HG03139 (cell line): ENCODE results near the gene ARSJ.

ENCODE experiments used
- ATAC-seq: cut with Tn5 transposase; IDR thresholded peaks from one replicate; pipeline ENCODE4 v1.9.1; 2021; ENCODE audit not compliant: unreplicated experiment

ARSJ gene

DNA sequence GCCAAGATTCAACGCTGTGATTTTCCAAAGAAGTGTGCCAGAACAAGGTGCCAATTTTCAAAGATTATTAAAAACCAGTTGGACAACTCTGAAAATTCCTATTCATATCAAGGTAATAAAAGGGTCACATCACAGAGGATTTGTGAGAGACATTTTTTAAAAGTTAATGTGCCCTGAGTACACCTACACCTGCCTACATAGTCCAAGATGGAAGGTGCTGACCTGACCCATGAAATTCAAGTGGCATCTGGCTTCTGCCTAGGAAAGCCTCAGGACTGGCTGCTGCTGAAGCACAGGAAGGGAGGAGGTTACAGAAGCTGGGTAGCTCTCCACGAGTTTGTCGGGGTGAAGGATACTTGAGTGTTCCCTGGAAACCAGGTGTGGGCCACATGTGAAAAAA, 11.4 kb upstream of the ARSJ start:
- ATAC-seq = no peak

GRCh38 chr4:113987382-113987941, 8.0 kb upstream of the ARSJ start:
- no peak for ATAC-seq

- ATAC-seq = no peak
These were observed 2.7 kb upstream of the ARSJ start for GRCh38 chr4:113982181-113982580.

GRCh38 chr4:113981591-113981990, 2.1 kb upstream of the ARSJ start:
- ATAC-seq = no peak

DNA sequence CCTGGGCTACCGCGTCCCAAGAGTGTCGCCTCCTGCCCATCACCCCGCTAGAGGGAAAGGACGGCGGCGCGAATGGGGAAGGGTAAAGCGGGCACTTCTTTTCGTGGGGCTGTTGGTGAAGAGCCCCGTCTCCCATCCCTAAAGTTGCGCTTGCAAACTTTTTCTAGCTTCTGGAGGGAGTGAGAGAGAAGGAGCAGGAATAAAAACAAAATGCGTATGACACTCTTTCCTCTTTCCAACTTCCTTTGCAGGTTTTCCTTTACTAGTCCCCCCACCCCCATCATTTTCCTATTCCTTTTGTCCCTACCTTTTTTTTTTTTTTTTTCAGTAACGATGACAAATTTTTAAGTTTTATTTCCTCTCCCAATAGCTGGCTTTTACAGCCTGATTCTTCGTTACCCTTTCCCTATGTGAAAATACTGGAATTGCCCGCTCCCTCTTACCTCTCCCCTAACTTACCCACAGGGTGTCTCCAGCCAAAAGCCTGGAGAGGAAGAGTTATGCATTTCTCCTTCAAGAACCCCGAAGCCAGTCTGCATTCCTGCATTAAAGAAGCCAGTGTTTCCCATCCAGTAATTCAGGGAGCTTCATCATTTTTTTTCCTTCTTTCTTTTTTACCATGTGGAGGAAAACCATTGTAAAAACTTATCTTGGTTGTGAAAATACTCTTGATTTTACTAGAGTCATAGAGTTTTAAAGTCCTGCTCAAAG, 613 bp upstream of the ARSJ start:
- ATAC-seq = no peak

GRCh38 chr4:113978561-113979147, 793 bp downstream of the ARSJ start:
- ATAC-seq = no peak

GRCh38 chr4:113978105-113978504, 1.3 kb downstream of the ARSJ start:
- ATAC-seq = no peak

DNA sequence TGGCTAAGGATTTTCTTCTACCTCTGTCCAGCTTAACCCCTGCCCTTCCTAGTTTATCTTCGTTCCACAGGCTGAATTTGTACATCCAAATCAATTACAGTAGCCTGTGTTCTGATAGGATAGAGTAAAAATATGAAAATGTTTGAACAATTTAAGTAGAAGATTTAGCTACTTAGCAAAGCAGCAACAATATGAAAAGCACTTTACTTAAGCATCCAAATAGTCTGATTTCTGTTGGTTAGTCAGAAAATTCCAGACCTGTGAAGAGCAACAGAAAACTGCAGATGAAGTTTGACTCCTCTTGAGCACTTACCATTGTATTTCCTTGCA, 2.0 kb downstream of the ARSJ start:
- no peak for ATAC-seq

DNA sequence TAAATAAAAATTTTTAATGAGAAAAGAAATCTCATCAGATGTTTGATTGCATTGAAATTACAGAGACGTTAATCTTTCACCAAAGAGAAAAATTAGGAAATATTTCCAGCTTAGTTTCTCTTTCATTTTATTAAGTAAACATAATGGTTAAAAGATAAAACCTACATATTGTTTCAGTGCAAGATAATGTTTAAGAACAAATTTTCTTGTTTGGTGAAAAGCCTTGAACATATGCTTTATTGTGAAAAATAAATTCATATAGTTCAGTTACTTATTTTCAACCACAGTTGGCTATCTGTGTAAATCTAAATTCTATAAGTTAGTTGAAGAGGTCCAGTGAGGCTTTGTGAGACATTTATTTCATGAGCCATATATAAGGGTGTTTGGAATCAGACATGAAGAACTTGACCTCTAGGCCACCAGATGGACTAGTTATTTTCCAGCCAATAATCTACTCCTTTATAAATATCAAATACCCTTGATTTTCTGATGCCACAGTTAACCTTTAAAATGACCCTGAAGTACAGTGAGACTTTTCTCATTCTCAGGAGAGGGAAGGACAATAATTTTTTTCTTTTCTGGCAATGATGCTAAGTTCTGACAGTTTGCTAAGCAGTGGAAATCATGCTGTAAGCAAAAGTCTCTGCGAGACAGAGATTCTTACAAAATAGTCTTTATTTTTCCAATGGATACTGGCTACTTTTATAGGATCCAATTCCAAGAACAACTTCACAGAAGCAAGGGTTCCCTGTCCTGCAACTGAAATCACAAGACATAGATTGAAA, 2.5 kb downstream of the ARSJ start:
- no peak for ATAC-seq

- no peak for ATAC-seq
These were observed 3.9 kb downstream of the ARSJ start for GRCh38 chr4:113975578-113975977.

- no peak for ATAC-seq
These were observed 5.0 kb downstream of the ARSJ start for GRCh38 chr4:113974467-113974866.

DNA sequence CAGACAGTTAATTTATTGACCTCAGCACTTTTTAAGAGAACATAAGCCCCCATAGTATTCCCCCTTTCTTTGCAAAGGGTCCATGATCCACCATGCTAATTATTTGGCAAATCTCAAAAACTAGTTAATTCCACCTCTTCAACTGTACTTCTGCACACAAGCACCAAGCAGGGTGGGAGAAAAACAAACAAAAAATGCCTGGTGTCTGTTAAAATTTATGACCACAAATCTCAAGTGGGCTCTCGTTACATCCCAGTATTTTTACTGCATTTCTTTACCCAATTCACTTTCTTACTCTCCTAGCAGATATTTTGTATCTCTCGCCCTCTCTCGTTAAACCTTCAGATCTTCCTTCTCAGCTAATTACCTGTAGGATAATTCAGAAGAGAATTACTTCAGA, 6.1 kb downstream of the ARSJ start:
- no peak for ATAC-seq

DNA sequence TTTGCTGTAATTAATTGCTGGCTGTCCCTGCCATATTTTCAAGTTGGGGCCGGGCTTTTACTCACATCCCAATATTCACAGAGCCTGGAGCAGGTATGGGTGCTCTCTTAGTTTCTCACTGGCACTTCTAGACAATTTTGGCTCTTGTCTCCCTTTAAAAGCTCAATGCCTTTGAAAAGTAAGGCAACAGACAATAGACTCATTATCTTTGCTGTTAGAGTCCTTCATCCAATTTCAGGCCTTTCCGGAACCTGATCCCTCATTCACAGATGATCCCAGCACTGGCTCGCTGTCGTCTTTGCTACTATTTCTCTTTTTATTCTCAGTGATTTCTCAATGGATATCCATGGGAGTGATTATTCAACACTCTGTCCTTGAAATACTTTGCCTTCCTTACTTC, 6.7 kb downstream of the ARSJ start:
- no peak for ATAC-seq

DNA sequence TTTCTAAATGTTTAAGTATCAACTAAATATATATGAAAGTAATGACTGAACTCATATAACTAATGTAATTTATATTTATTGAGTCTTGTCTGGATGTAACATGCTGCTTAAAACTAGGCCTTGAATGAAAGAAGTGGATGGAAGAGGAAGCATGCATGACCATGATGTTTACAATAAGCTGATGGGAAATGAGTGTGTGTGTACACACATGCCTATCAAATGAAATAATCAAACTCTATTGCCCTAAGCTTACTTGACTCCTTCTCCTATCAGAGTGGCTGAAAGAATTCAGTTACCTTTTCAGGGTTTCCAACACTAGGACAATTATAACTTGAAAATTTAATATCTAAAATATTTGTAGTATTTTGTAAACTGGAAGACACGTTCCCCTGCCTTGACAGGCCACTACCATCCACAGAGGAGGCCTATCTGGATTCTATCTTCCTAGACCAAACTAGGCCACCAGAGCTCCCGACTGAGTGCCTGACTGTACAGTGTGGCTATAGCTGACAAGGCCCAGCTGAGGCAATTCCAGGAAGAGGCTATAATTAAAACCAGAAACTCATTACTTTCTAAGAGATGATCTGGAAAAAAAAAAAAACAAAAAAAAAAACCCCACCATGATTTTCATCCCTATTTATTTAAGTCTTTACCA, 7.6 kb downstream of the ARSJ start:
- ATAC-seq = no peak

DNA sequence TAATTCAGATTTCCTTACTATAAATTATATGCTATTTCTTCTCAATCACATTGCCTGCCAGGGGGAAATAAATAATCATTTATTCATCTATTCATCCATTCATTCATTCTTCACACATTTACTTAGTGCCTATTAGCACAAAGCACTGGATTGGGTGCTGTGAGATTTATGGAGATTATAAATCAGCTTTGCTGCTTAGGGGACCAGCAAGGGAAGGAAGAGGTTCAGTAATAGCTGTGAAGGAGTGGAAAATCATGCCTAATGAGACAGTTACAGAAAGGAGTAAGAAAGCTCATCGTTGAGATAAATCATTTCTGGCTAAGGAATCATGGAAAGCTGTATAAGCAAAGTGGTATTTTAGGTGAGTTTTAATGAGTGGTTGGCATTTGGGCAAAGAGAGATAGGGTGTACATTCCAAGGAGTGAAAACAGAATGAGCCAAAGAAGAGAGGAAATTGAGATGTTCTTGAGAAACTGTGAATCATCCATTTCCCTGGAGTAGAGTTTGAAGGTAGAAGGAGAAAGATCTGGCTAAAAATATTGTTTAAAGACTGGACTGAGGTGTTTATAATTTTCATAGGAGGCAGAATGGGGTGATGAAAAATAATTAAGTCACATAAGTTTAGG, 9.6 kb downstream of the ARSJ start:
- ATAC-seq = no peak

DNA sequence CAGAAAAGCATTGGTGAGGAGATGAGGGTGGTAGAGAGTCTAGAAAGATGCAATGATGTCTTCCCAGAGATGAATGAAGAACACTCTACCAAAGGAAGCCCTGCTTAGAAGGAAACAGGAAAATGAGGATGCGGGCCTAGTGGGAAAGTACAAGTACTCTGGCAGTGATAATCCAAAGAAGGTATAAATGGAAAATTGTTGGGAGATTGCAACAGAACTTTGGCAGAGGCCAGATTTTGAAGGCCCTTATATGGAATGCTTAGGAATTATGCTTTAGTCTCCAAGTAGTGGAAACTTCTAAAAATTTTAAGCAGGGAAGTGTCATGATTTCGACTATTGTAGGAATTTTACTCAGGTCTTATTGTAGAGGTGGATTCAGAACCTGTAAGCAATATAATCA, 11.0 kb downstream of the ARSJ start:
- ATAC-seq = no peak

DNA sequence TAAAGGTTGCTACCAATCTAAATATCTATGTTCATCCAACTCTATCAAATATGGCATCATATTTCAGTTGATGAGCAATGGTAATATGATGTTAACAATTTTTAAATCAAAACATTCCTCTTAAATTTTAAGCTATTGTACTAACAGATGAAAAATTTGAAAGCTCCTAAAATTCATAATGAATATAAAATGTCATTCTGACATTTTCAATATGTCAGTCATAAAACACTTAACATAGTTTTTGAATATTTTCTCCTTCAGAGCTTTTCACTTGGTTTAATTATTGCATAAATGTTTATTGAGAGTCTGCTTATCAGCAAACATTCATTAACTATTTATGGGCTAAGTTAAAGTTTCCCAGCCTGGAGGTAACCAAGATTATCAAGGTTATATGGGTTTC, 11.8 kb downstream of the ARSJ start:
- no peak for ATAC-seq

GRCh38 chr4:113962719-113963265, 16.7 kb downstream of the ARSJ start:
- no peak for ATAC-seq

- no peak for ATAC-seq
These were observed 17.5 kb downstream of the ARSJ start for GRCh38 chr4:113962016-113962347.

DNA sequence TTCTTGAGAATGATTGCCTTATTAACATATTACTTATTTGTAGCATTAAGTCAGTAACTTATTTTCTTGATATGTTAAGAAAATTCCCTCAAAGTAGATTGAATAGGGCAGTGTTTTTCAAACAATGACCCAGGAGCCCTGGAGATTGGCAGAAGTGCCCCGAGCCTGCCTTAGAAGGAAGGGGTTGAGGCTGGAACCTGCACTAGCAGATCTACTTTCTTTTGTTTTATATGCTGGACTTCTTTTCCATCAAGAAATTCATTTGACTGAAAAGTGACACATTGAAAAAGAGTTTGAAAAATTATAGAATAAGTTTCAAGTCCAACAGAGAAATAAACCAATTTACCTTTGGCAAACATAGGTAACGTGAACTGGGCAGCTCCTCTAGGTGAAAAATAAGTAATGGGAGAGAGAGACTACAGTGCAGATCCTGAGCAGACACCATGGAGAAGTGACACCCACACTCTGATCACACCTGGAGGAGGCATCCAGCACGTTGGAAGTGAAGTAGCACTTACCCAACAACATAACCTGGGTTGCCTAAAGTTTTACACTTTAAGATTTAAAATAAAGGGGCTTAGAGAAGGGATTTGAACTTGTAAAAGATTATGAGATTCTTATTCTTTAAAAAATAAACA, 18.6 kb downstream of the ARSJ start:
- no peak for ATAC-seq

DNA sequence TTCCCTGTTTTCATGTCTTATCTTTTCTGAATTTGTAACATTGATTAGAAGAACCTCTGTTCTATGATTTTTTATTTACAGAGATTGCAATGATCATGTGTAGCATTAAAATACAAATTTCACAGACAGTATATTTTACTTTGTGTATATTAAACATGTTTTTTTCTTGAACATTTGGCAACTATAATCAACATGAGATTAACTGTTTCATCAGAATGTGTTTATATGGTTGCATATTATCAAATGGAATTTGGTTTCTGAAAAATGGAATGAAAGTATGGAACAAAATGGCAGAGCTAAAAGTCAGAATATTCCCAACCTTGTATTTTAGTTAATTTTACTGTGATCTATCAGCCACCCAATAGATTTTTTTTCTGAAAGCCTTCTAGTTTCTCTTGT, 19.9 kb downstream of the ARSJ start:
- no peak for ATAC-seq
